Activated CD4-positive, alpha-beta T cell treated with anti-CD3 and anti-CD28 coated beads for 36 hours (primary cell): Measurements from ENCODE around the gene KLHL29. TPM values are rescaled to one million over a fixed set of nuclear protein-coding genes. Genes with fewer than 3 reads are reported as not detected.

ENCODE experiments used
- ATAC-seq: fragments of 200-7000 bp; cut with Tn5 transposase; one replicate; pipeline ENCODE4 v1.10.0; 2021; ENCODE audit warnings: mild to moderate bottlenecking, moderate library complexity
- CTCF ChIA-PET: fragments of 350-600 bp; sonication (Branson Sonifier 250); formaldehyde crosslinking; loops from one replicate; lab custom pipeline; 2021; ENCODE audit warnings: antibody characterized with exemption; lab: Charles Lee
- POLR2A ChIA-PET: fragments of 350-600 bp; sonication (Branson Sonifier 250); formaldehyde crosslinking; loops from one replicate; lab custom pipeline; 2021; ENCODE audit warnings: antibody characterized with exemption, inconsistent platforms; lab: Charles Lee
- DNase-seq: peaks from one replicate; pipeline ENCODE4 v3.0.0-alpha.2; 2020
- H3K27ac Mint-ChIP-seq: one replicate; pipeline ENCODE4 v1.8.0; 2021; ENCODE audit warnings: mixed read lengths
- H3K27me3 Mint-ChIP-seq: one replicate; pipeline ENCODE4 v1.8.0; 2021; ENCODE audit warnings: mixed read lengths
- H3K36me3 Mint-ChIP-seq: one replicate; pipeline ENCODE4 v1.8.0; 2021; ENCODE audit warnings: low read depth, mixed read lengths
- H3K4me1 Mint-ChIP-seq: one replicate; pipeline ENCODE4 v1.8.0; 2021; ENCODE audit warnings: mixed read lengths
- H3K4me3 Mint-ChIP-seq: one replicate; pipeline ENCODE4 v1.8.0; 2021; ENCODE audit warnings: mild to moderate bottlenecking, moderate library complexity, mixed read lengths
- H3K9me3 Mint-ChIP-seq: one replicate; pipeline ENCODE4 v1.8.0; 2021; ENCODE audit warnings: low read depth, mixed read lengths
- intact Hi-C, 2 experiments: fragments of 100-400 bp; cut with DNase I in 1 of 2; cut with micrococcal nuclease in 1 of 2; formaldehyde crosslinking; loops; one replicate each; pipeline versions ENCODE4 v1.14.2 to v1.15.1; 2022 to 2024; cut with DNase I, micrococcal nuclease
- total RNA-seq, 2 experiments: library from RNA; stranded (reverse); gene quantifications; one replicate each; pipeline ENCODE4 v1.2.3, GENCODE V29; 2021

The KLHL29 gene
- total RNA-seq, 2 experiments from 2014 or later: 1.7 to 2.0 TPM

- ChIA-PET POLR2A (no interaction called here), CTCF (interaction anchor here (0.7 to 1.5 kb wide), 4 partner anchors 27 to 317 kb away, joined by 3 to 5 read pairs (median 4); no protein-coding TSS in a partner anchor)
- intact Hi-C loops: loop anchor here in 1 of 2 experiments (1.0 kb wide), 1 partner anchor 152 kb away; no protein-coding TSS in a partner anchor
- Mint-ChIP-seq H3K4me1 (no peaks in the 10 kb centered on the region), H3K27ac (no peak overlapping the region), H3K27me3 (peaks cover 23% of the 10 kb centered on the region), H3K36me3 (no peaks in the 10 kb centered on the region), H3K4me3 (no peak overlapping the region), H3K9me3 (no peaks in the 10 kb centered on the region)
- ATAC-seq (peak; percentile 94), DNase-seq (peak; percentile 83)
These were observed 33.4 kb upstream of the KLHL29 start for GRCh38 chr2:23351388-23352141.

GRCh38 chr2:23354554-23354953 lies 30.4 kb upstream of the KLHL29 start:
- CTCF ChIA-PET: interaction anchor here (1.2 kb wide), 1 partner anchor 12 kb away, joined by 5 read pairs; no protein-coding TSS in a partner anchor
- no peak for DNase-seq
- ATAC-seq: no peak
- no peaks in the 10 kb centered on the region for H3K36me3 Mint-ChIP-seq
- POLR2A ChIA-PET: no interaction called here
- H3K9me3 Mint-ChIP-seq: no peaks in the 10 kb centered on the region
- peaks cover 22% of the 10 kb centered on the region for H3K27me3 Mint-ChIP-seq
- no peaks in the 10 kb centered on the region for H3K4me1 Mint-ChIP-seq
- no peak overlapping the region for H3K27ac Mint-ChIP-seq
- no peak overlapping the region for H3K4me3 Mint-ChIP-seq
- intact Hi-C loops: no loop called here

GRCh38 chr2:23355001-23355400 lies 30.0 kb upstream of the KLHL29 start:
- Mint-ChIP-seq H3K36me3 (no peaks in the 10 kb centered on the region), H3K27ac (no peak overlapping the region), H3K27me3 (peaks cover 22% of the 10 kb centered on the region), H3K4me1 (no peaks in the 10 kb centered on the region), H3K4me3 (no peak overlapping the region), H3K9me3 (no peaks in the 10 kb centered on the region)
- POLR2A ChIA-PET: no interaction called here
- intact Hi-C loops: no loop called here
- DNase-seq (no peak), ATAC-seq (no peak)
- CTCF ChIA-PET: no interaction called here

- Mint-ChIP-seq H3K27me3 (peaks cover 25% of the 10 kb centered on the region), H3K4me3 (no peak overlapping the region), H3K27ac (no peak overlapping the region), H3K4me1 (no peaks in the 10 kb centered on the region), H3K36me3 (no peaks in the 10 kb centered on the region), H3K9me3 (no peaks in the 10 kb centered on the region)
- intact Hi-C loops: no loop called here
- no peak for DNase-seq
- POLR2A ChIA-PET: no interaction called here
- no peak for ATAC-seq
- CTCF ChIA-PET: no interaction called here
These were observed 28.3 kb upstream of the KLHL29 start for GRCh38 chr2:23356711-23357110.

GRCh38 chr2:23359631-23360567 lies 25.1 kb upstream of the KLHL29 start:
- H3K27me3 Mint-ChIP-seq: peaks cover 21% of the 10 kb centered on the region
- H3K27ac Mint-ChIP-seq: no peak overlapping the region
- POLR2A ChIA-PET: no interaction called here
- H3K36me3 Mint-ChIP-seq: no peaks in the 10 kb centered on the region
- H3K4me3 Mint-ChIP-seq: no peak overlapping the region
- DNase-seq: no peak
- H3K9me3 Mint-ChIP-seq: no peaks in the 10 kb centered on the region
- intact Hi-C loops: loop anchor here in 1 of 2 experiments (1.0 kb wide), 1 partner anchor 34 kb away; no protein-coding TSS in a partner anchor
- no peaks in the 10 kb centered on the region for H3K4me1 Mint-ChIP-seq
- CTCF ChIA-PET: no interaction called here
- ATAC-seq: no peak

- no peak overlapping the region for H3K4me3 Mint-ChIP-seq
- no peaks in the 10 kb centered on the region for H3K9me3 Mint-ChIP-seq
- no peaks in the 10 kb centered on the region for H3K4me1 Mint-ChIP-seq
- H3K27ac Mint-ChIP-seq: no peak overlapping the region
- ChIA-PET CTCF (no interaction called here), POLR2A (no interaction called here)
- H3K27me3 Mint-ChIP-seq: peaks cover 22% of the 10 kb centered on the region
- DNase-seq (peak; percentile 16), ATAC-seq (no peak)
- no peaks in the 10 kb centered on the region for H3K36me3 Mint-ChIP-seq
- intact Hi-C loops: no loop called here
These were observed 24.3 kb upstream of the KLHL29 start for GRCh38 chr2:23360571-23361125.

GRCh38 chr2:23361152-23361551 lies 23.8 kb upstream of the KLHL29 start:
- CTCF ChIA-PET: no interaction called here

GRCh38 chr2:23363268-23363667 lies 21.7 kb upstream of the KLHL29 start:
- ATAC-seq: no peak

More at GRCh38 chr2:23361152-23361551, 23.8 kb upstream of the KLHL29 start:
- Mint-ChIP-seq H3K4me3 (no peak overlapping the region), H3K4me1 (no peaks in the 10 kb centered on the region), H3K27me3 (peaks cover 24% of the 10 kb centered on the region), H3K36me3 (no peaks in the 10 kb centered on the region), H3K27ac (no peak overlapping the region), H3K9me3 (no peaks in the 10 kb centered on the region)
- ATAC-seq (no peak), DNase-seq (no peak)
- POLR2A ChIA-PET: no interaction called here
- intact Hi-C loops: no loop called here

GRCh38 chr2:23363831-23364230 lies 21.1 kb upstream of the KLHL29 start:
- no peaks in the 10 kb centered on the region for H3K9me3 Mint-ChIP-seq
- H3K4me1 Mint-ChIP-seq: no peaks in the 10 kb centered on the region
- H3K27ac Mint-ChIP-seq: no peak overlapping the region
- peaks cover 29% of the 10 kb centered on the region for H3K27me3 Mint-ChIP-seq
- intact Hi-C loops: no loop called here
- ChIA-PET POLR2A (no interaction called here), CTCF (interaction anchor here (0.6 kb wide), 1 partner anchor 23 kb away, joined by 3 read pairs; no protein-coding TSS in a partner anchor)
- no peak for DNase-seq
- ATAC-seq: no peak
- H3K36me3 Mint-ChIP-seq: no peaks in the 10 kb centered on the region
- no peak overlapping the region for H3K4me3 Mint-ChIP-seq

More at GRCh38 chr2:23363268-23363667, 21.7 kb upstream of the KLHL29 start:
- Mint-ChIP-seq H3K4me1 (no peaks in the 10 kb centered on the region), H3K27me3 (peaks cover 31% of the 10 kb centered on the region), H3K4me3 (no peak overlapping the region), H3K9me3 (no peaks in the 10 kb centered on the region), H3K27ac (no peak overlapping the region), H3K36me3 (no peaks in the 10 kb centered on the region)
- POLR2A ChIA-PET: no interaction called here
- no peak for DNase-seq
- CTCF ChIA-PET: interaction anchor here (0.6 kb wide), 1 partner anchor 23 kb away, joined by 3 read pairs; no protein-coding TSS in a partner anchor
- intact Hi-C loops: no loop called here

- ATAC-seq (no peak), DNase-seq (no peak)
- intact Hi-C loops: no loop called here
- ChIA-PET POLR2A (no interaction called here), CTCF (no interaction called here)
- Mint-ChIP-seq H3K4me3 (no peak overlapping the region), H3K36me3 (no peaks in the 10 kb centered on the region), H3K9me3 (no peaks in the 10 kb centered on the region), H3K27ac (no peak overlapping the region), H3K4me1 (no peaks in the 10 kb centered on the region), H3K27me3 (peaks cover 25% of the 10 kb centered on the region)
These were observed 18.3 kb upstream of the KLHL29 start for GRCh38 chr2:23366720-23367119.

GRCh38 chr2:23367760-23368159 lies 17.2 kb upstream of the KLHL29 start:
- DNase-seq (no peak), ATAC-seq (no peak)
- Mint-ChIP-seq H3K9me3 (no peaks in the 10 kb centered on the region), H3K27me3 (peaks cover 22% of the 10 kb centered on the region), H3K4me3 (no peak overlapping the region), H3K36me3 (no peaks in the 10 kb centered on the region), H3K27ac (no peak overlapping the region), H3K4me1 (no peaks in the 10 kb centered on the region)
- ChIA-PET CTCF (no interaction called here), POLR2A (no interaction called here)
- intact Hi-C loops: no loop called here
